ENCODE results near the gene ABHD17C.

The ABHD17C gene

DNA sequence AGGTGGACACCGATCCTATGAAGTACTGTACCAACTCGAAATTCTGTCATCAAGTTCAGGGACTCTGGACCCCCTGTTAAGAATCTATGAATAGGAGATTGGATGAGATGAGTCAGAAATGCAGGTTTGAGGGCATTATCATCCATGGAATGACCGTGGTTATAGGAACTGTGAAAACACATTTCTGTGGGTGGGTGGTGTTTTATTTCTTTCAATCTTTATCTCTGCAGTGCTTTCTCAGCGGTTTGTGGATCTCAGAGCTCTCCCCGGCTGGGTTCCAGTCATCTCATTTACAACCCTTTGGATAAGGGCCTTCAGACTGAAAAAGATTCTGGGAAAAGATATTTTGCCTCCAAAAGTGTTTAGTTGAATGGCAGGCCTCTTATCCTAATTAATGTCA, 5.4 kb upstream of the ABHD17C start:
- DNase-seq (ENCODE audit: low read depth) = no peak

DNA sequence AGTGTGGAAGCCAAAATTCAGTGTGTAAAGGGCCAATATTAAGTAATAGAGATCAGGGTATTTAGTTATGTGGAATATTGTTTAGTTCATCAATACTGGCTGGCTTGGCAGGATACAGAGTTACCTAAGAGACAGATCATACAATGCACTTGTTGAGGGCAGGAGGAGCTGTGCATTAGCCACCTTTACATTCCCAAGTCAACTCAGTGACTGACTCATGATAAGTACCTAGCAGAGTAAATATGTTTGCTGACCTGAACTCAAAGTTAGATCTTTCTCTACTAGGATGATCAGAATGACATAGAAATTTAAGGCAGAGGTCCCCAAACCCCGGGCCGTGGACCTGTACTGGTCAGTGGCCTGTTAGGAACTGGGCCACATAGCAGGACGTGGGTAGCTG, 3.5 kb upstream of the ABHD17C start:
- DNase-seq (ENCODE audit: low read depth) = no peak

DNA sequence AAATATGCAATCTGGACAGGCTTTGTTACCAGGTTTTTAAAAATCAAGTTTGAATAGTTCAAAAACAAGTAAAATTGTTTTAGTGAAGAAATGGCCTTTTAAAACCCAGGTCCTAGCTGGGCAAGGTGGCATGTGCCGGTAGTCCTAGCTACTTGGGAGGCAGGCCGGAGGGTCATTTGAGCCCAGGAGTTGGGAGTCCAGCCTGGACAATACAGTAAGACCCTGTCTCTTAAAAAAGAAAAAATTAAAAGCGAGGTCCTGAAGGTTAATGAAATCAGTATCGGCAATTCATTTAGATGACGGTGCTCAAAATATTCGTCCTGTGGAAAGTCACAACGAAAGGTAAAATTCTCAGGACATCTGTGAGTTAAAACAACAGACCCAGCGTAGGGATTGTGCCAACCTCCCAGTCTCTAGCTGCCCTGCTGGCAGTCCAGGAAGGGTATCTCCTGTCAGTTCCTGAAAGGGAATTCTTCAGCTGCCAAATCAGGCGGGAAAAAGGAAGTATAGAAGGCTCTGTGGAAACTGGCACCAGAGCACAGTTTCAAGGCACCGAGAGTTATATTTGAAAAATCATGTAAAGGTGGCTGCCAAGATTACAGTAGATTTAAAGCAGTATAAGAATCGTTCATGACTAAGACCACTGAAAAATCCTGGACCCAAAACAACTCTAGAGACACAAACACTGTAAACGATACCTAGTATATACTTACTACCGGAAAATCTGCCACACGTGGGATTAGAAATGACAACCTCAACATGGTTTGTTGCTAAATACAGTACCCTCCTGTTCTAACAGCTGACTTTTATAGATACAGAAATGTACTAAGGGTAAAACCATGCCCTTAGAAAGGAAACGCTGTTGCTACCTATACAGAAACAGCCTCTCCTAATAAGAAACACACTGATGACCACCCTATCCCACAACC, 1.2 kb upstream of the ABHD17C start:
- no peak for DNase-seq (ENCODE audit: low read depth)

DNA sequence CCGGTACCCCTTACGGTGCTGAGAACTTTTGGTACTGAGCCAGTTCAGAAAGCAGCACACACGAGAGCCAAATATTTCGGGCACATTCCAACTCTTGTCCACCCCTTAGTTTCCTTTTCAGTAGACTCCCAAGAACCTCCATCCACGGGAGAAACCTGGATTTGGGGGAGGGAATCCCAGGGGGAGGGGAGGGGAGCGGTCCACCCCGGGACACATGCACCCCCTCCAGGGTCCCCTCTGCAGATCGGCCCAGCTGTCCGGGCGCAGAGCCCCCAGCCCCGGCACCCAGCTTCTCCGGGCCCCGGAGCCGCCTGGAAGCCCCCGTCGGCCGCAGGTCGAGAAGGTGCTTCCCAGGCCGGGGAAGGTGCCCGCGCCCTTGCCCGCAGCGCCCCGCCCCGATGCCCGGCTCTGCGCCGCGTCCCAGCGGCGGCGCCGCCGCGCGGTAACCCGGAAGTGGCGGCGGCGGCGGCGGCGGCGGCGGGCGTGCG, 455 bp upstream of the ABHD17C start:
- no peak for DNase-seq (ENCODE audit: low read depth)

DNA sequence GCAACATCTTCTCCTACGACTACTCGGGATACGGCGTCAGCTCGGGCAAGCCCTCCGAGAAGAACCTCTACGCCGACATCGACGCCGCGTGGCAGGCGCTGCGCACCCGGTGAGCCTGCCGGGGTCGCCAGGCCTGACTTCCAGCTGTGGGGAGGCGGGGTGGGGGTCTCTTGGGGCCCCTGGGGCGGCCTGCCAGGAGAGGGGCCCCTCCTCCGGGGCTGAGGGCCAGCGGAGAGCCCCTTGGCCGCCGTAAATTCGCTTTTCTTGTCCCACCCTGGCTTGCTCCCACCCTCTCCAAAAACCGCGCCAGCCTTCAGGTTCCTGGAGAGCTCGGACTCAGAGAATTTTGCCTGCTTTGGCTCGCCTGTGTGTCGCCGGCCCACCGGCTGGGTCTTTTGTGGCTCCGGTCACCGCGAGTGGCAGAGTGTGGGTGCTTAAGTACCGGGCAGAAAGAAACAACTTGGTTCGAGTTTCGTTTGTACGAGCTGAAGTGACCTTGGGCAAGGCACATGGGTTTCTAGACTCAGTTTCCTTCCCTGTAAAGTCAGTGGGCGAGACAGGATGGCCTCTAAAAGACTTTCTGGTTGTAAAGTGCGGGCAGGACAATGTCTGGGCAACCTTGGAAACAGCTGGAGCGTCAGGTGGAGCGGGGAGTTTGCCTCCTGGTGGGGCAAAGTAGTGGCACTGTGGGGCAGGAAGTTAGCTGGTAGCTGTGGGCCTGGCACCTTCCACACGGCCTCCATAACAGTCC, 976 bp downstream of the ABHD17C start:
- DNase-seq (ENCODE audit: low read depth) = no peak

DNA sequence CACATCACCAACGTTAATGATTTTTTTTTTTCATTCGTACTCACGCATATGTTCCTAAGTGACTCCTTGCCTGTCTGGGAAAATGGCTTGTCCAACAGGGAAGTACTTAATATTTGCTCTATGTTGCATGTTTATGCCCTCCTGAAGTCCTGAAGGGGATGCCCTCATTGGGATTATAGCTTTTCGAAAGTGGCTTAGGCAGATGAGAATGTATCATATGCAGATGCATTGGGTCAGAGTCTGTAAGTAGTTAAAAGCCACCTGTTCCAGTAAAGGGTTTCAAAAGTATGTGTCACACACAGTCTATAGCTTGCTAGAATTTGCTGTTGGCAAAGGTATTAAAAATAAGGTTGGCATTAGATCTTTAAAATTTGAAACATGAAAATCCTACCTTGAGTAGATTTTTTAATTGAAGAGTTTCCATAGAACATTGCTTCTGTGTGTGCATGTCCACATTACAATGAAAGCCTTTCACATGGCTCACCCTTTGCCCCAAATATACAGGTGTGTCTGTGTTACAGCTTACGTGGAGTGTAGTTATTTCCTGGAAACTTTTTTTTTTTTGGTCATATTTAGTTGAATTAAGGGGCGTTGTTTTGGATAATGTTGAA, 2.1 kb downstream of the ABHD17C start:
- DNase-seq (ENCODE audit: low read depth) = no peak

DNA sequence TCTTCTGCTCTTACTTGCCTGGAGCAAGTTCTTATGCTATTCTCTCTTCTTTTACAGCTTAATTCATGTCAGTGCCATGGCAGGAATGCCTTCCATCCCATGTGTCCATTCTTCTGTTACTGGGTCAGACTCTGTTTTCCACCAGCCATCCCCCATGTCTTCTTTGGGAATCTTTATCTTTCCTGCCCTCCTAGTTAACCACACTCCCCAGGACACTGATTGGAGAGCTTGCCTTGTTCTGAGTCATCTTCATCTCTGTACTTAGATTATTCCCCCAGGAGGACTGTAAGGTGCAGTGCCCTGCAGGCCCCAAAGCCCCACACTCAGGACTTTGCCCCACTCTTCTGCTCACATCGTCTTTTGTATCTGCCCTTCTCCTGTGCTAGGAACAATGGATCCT, 3.6 kb downstream of the ABHD17C start:
- no peak for DNase-seq (ENCODE audit: low read depth)

DNA sequence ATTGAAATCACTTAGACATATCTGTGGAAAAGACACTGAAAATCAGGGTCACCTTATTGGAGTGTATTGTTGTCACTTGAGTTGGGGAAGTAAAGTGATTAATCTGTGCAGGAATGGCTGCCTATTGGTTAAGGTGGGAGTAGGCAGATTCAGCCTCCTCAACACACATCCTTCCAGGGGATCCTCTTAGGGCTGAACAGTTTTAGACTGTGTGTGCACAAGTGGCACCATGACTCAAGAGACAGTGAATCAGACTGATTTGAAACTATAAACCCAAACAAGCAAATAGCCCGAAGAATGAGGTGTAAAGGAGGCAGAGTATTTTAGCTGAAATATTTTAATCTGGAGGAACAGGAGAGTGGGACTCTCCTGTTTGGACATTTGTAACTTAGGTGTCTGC, 4.9 kb downstream of the ABHD17C start:
- DNase-seq (ENCODE audit: low read depth) = no peak

DNA sequence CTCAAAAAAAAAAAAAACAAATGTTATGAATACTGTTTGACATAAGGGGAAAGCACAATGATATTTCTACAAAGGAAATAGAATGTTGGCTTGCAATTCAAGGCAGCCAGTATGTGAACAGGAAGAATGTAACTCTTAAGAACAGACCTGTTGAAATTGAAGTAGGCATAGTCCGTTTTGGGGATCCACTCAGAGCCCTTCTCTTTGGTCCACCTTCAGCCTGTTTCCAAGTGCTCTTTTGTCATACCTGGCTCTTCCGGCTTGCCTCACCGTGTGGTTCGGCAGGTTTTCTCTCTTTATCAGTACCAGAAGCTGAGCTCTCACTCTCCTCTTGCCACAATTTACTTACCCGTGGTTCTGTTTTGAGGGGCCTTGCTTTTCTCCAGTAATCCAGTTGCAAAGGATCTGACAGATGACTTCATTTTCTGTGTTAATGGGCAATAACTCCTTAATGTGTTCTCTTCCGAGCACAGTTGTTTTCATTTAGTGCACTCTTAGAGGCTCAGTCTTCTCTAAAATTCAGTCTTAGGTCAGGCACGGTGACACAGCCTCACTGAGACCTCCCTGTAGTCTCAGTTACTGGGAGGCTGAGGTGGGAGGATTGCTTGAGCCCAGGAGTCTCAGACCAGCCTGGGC, 6.7 kb downstream of the ABHD17C start:
- DNase-seq (ENCODE audit: low read depth) = no peak

DNA sequence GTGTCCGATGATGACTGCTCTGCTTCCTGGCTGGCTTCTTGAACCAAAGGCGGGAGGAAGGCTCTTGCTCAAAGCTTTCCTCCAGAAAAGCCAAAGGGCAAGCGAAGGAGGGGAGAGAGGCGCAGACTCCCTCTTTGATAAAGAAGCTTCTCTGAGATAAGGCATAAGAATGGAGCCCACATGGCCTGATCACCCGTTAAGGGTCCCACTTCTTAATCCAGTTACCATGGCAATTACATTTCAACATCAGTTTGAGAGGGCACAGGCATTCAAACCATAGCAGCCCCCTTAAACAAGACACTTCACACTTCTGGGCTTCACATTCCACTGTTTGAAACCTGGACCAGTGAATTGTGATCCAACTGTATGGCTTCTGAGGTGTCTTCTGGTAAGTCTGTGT, 8.0 kb downstream of the ABHD17C start:
- no peak for DNase-seq (ENCODE audit: low read depth)

DNA sequence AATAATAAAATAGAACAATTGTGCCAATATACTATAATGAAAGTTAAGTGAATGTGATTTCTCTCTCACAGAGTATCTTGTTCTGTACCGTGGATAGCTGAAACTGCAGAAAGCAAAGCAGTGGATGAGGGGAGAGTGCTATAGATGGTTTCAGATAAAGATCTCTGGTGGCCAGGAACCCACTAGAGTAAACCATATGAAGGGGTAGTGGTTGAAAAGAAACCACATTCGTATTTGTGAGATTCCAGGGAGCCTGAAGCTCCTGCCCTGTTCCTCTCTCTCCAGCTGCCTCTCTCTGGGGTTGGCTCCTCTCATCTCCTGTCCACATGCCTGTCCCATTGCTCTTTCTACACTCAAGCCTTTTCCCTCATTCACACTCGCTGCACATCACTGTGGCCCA, 8.9 kb downstream of the ABHD17C start:
- no peak for DNase-seq (ENCODE audit: low read depth)

DNA sequence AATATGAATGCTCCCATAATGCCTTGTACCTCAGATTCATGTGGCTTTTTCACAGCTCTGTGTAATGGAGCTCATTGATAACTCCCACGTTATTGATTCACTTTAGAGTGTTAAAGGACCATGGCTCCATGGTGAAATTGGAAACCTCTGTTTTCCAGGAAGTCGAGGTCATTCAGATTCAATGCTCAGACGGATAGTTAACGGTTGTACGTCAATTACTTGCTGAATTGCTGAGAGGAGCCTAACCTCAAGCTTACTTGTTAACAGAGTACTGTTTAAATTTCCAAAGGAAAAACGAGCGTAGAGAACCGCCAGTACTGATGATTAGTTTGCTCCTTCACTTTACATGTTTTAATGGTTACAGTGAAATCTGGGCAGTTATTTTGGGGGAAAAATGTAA, 11.1 kb downstream of the ABHD17C start:
- no peak for DNase-seq (ENCODE audit: low read depth)

DNA sequence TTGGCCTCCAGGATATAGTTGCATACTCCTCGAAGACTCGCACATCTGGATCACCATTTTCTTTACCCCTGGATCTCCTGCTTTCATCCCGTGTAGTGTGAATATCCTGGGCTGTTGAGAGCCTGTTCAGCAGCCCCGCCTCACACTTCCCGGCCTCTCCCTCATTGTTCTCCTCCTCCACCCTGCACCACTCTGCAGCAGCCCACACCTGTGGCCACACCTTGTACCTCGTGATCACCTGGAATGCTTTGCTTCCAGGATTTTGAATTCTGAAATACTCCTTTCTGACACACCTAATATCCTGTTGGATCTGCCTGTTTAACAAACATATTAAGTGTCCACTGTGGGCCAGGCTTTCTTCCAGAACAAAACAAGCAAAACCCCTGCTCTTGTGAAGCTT, 14.4 kb downstream of the ABHD17C start:
- DNase-seq (ENCODE audit: low read depth) = no peak

DNA sequence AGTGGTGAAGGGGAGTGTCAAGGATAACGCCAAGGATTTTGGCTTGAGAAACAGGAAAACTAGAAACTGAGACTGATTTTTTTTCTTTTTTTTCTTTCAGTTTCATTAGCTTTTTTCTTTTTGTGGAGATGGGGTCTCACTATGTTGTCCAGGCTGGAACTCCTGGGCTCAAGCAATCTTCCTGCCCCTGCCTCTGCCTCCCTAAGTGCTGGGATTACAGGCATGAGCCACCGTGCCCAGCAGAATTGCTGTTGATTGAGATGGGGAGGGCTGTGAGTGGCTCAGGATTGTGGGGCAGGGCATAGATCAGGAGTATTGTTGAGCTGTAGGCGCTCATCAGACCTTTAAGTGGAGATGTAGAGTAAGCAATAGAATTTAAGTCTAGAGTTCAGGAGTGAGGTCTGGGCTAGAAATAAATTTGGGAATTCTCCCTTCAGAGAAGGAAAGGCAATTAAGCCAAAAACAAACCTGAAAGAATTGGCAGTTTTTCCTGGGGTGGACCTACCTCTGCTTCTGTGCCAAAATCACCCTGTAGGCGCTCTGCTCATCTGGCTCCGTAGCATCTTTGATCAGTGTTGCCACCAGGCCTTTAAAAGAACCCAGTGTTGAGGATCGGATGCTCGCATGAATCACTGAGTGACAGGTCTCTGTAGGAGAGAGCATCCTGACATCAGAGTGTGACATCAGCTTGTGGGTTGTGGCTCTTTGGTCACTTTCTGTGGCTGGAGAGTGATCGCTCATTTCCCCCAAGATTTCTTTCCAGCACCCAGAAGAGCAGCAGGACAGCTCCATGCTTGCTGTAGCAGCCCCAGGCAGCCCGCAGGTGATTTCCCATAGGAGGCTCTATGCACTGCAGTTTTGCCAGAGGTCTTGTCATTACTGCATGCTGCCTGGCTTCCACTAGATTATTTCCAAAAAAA, 15.8 kb downstream of the ABHD17C start:
- no peak for DNase-seq (ENCODE audit: low read depth)

DNA sequence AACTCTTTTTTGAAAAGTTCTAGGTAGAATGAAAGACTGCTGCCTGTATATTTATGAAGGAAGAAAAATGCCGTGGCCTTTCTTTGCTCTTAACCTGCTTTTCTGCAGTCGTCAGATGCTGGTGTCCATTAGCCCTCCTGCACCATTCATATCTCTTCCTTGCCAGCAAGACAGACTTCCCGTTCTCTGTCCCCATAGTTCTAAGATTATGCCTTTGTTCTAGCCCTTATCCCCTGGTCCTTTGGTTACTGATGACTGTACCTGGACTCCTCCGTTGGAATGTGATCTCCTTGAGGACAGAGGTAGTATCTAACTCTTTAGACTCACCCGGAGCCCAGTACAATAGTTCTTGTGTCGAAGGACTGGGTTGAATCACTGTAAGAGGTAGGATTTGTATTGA, 16.8 kb downstream of the ABHD17C start:
- no peak for DNase-seq (ENCODE audit: low read depth)

DNA sequence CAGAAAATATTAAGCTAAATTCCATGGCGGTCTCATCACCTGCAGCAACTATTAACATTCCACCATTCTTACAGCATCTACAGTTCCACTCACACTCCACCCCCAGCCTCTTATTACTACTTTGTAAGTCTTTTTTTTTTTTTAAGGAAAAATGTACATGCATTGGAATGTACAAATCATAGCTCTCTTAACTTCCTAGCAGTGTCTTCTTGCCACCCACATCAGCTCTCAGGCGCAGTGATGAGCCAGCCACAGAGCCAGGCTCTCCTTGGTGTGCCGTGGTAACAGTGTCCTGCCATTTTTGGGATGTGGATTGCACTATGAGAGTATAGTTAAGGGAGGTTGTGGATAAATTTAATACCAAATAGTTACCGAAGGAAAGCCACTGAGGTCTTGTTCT, 17.8 kb downstream of the ABHD17C start:
- DNase-seq (ENCODE audit: low read depth) = no peak

DNA sequence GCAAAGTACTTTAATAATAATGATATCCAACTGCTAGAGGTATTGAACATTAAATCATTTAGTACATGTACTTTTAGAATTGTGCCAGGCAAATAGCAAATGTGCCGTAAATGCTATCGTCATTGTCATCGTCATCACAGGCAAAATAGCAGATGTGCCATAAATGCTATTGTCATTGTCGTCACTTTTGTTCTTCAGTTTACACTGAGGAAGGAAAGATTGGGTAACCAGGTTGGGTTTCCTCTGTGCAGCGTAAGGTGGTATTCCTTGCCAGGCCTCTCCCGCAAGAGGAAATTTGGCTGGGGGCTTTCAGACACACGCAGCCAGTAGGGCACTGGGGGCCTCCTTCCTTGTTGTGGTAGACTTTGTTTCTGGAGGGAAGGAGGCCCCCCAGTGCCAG, 26.4 kb downstream of the ABHD17C start:
- DNase-seq (ENCODE audit: low read depth) = no peak

DNA sequence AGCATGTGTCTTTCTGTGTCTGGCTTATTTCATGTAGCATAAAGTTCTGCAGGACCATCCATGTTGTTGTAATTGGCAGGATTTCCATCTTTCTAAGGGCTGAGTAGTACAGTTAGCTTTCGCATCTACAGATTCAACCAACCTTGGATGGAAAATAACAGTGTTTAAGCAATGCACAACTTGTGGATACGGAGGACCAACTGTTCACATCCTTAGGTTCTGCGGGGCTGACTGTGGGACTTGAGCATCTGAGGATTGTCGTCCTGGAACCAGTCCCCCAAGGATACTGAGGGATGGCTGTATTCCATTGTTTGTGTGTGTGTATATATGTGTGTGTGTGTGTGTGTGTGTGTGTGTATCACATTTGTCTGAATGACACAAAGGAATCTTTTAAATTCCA, 27.7 kb downstream of the ABHD17C start:
- DNase-seq (ENCODE audit: low read depth) = no peak

DNA sequence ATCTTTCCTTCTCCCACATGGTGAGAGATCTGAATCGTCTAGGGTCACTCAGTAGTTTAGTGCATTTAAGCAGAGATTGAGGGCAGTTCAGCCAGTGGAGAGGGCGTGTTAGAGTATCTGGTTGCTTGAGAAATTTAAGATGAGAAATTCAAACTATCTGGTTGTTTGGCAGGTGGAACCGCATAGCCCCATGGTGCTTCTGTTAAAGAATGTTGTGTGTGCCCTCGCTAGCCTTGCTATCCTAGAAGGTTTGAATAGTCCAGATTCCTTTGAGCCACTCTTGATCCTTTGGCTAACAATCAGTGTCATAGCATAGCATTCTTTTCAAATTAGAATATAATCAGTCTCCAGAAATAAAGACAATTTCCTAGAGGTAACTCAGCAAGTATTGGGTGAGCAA, 32.1 kb downstream of the ABHD17C start:
- no peak for DNase-seq (ENCODE audit: low read depth)

DNA sequence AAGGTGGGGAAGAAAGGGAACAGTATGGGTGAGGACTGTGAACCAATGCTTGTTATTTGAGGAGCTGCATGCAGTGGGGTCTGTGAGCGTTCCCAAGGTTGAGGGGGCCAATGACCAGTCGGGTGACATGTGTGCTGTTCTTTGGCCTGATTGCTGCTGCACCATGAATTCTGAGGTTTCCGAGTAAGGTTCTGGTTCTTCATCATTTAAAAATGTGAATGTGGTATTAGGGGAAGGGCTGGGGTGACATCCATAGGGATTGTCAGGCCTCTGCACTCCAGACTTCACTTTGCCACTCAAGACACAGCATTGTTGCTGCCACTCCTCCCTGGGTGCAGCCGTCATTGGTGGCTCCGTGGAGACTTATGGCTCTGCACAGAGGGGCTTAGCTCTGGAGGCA, 32.5 kb downstream of the ABHD17C start:
- no peak for DNase-seq (ENCODE audit: low read depth)

DNA sequence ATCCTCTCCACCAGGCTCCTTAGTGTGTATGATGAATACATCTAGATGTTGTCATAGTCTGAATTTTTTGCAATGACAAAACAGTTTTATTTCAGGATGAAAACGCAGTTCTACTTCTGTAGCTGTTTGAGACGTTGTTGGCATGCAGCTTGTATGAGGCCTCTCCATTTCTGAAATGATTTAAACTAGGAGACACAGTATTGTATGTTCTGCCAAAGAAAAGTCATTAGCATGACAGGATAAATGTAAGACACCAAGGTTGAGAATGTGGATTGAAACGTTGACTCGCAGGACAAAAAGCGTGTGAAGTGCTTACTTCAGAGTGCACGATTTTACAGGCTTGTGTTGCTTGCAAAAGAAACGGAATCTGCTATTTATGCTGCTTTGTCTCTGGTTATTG, 35.3 kb downstream of the ABHD17C start:
- no peak for DNase-seq (ENCODE audit: low read depth)
